Hepatocyte (in vitro differentiated cells): ENCODE data around the gene ANTXR2. TPM values are rescaled to one million over a fixed set of nuclear protein-coding genes. Genes with fewer than 3 reads are reported as not detected.

Source experiments
- DNase-seq: peaks from one replicate; pipeline ENCODE4 v3.0.0-alpha.2; 2016; ENCODE audit warnings: low spot score
- H2AFZ ChIP-seq: fragments of 200-600 bp; sonication (generic); 2 replicates; pipeline ENCODE4 v1.6.0; 2016; ENCODE audit warnings: antibody characterized with exemption, mild to moderate bottlenecking
- H3K27ac ChIP-seq: fragments of 200-600 bp; sonication (generic); 2 replicates; pipeline ENCODE4 v1.5.1; 2016; ENCODE audit warnings: mild to moderate bottlenecking
- H3K27me3 ChIP-seq: fragments of 200-600 bp; sonication (generic); 2 replicates; pipeline ENCODE4 v1.6.1; 2016
- H3K36me3 ChIP-seq: fragments of 200-600 bp; sonication (generic); replicated peaks from 2 replicates; pipeline ENCODE4 v1.5.1; 2016; ENCODE audit warnings: low read depth; ENCODE audit not compliant: insufficient read depth
- H3K4me1 ChIP-seq: fragments of 200-600 bp; sonication (generic); 2 replicates; pipeline ENCODE4 v1.5.1; 2016; ENCODE audit warnings: mild to moderate bottlenecking, moderate library complexity; ENCODE audit not compliant: insufficient read depth
- H3K4me2 ChIP-seq: fragments of 200-600 bp; sonication (generic); 2 replicates; pipeline ENCODE4 v1.6.0; 2016
- H3K4me3 ChIP-seq: fragments of 200-600 bp; sonication (generic); 2 replicates; pipeline ENCODE4 v1.5.1; 2016; ENCODE audit warnings: mild to moderate bottlenecking
- H3K79me2 ChIP-seq: fragments of 200-600 bp; sonication (generic); 2 replicates; pipeline ENCODE4 v1.6.0; 2017; ENCODE audit warnings: mild to moderate bottlenecking
- H3K9me2 ChIP-seq: fragments of 200-600 bp; sonication (generic); replicated peaks from 2 replicates; pipeline ENCODE4 v1.6.0; 2017; ENCODE audit warnings: mild to moderate bottlenecking; ENCODE audit not compliant: insufficient read depth
- H3K9me3 ChIP-seq: fragments of 200-600 bp; sonication (generic); 2 replicates; pipeline ENCODE4 v1.5.1; 2016; ENCODE audit warnings: low read depth, mild to moderate bottlenecking
- H4K20me1 ChIP-seq: fragments of 200-600 bp; sonication (generic); 2 replicates; pipeline ENCODE4 v1.6.0; 2016; ENCODE audit warnings: mild to moderate bottlenecking; ENCODE audit not compliant: insufficient read depth, poor library complexity, severe bottlenecking
- CTCF ChIP-seq: fragments of 200-600 bp; sonication (generic); IDR thresholded peaks from 2 replicates; pipeline ENCODE4 v1.5.1; 2016; ENCODE audit warnings: antibody characterized with exemption, mild to moderate bottlenecking; ENCODE audit not compliant: poor library complexity
- EZH2 ChIP-seq: fragments of 200-600 bp; sonication (generic); IDR thresholded peaks from 2 replicates; pipeline ENCODE4 v1.6.1; 2016; ENCODE audit warnings: antibody characterized with exemption, mild to moderate bottlenecking, borderline replicate concordance
- EZH2phosphoT487 ChIP-seq: fragments of 200-600 bp; sonication (generic); IDR thresholded peaks from one replicate; pipeline ENCODE4 v1.6.1; 2018; ENCODE audit warnings: antibody characterized with exemption, mild to moderate bottlenecking, low read depth, moderate library complexity; ENCODE audit not compliant: unreplicated experiment, severe bottlenecking
- WGBS: methylation state at CpG from one replicate; pipeline ENCODE4 v1.1.6; 2016; ENCODE audit warnings: low lambda C conversion rate; ENCODE audit errors: missing lambda C conversion rate; 5-methylcytosine and 5-hydroxymethylcytosine counted together
- polyA plus RNA-seq: library from polyadenylated mRNA; unstranded; fragments of >200 nt; fragmentation: Nextera tagmentation; extraction: Ambion mirVana; gene quantifications from 2 replicates; pipeline ENCODE4 v1.2.1, GENCODE V29; 2016
- total RNA-seq: library from RNA; depleted of rRNA; stranded (reverse); fragments of >200 nt; gene quantifications from 2 replicates; pipeline ENCODE4 v1.2.3, GENCODE V29; 2014

ANTXR2 gene
- total and polyA plus RNA-seq, 2 experiments from 2014 or later: 25.2 to 46.5 TPM

GRCh38 chr4:80026100-80026499 is 46.9 kb downstream of the ANTXR2 start:
- Histone ChIP-seq H2AFZ (no peak overlapping the region), H3K4me3 (no peak overlapping the region), H4K20me1 (no peaks in the 10 kb centered on the region), H3K27me3 (no peaks in the 10 kb centered on the region), H3K79me2 (no peaks in the 10 kb centered on the region), H3K27ac (no peak overlapping the region), H3K9me2 (no peaks in the 10 kb centered on the region), H3K4me2 (no peak overlapping the region), H3K4me1 (no peaks in the 10 kb centered on the region), H3K36me3 (no peaks in the 10 kb centered on the region), H3K9me3 (no peaks in the 10 kb centered on the region)
- 71% methylated on average over 4 of the region's 4 CpGs for WGBS
- TF ChIP-seq CTCF: no peak
- TF ChIP-seq EZH2phosphoT487: no peak
- no peak for TF ChIP-seq EZH2
- DNase-seq: no peak

DNA sequence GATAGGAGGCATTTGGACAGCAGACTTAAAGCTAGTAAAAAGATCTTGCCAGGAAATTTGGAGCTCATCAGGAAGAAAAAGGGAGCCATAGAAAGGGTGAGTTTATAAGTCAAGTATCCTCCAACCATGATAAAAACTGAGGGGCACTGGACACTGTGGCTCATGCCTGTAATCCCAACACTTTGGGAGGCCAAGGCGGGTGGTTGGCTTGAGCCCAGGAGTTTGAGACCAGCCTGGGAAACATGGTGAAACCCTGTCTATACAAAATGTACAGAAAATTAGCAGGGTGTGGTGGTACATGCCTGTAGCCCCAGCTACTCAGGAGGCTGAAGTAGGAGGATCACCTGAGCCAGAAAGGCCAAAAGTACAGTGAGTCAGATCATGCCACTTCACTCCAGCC is 48.7 kb downstream of the ANTXR2 start:
- Histone ChIP-seq H3K79me2 (no peaks in the 10 kb centered on the region), H4K20me1 (no peaks in the 10 kb centered on the region), H3K4me1 (no peaks in the 10 kb centered on the region), H3K9me3 (no peaks in the 10 kb centered on the region), H3K36me3 (no peaks in the 10 kb centered on the region), H3K4me2 (no peak overlapping the region), H3K27me3 (no peaks in the 10 kb centered on the region), H3K27ac (no peak overlapping the region), H3K9me2 (no peaks in the 10 kb centered on the region), H2AFZ (no peak overlapping the region), H3K4me3 (no peak overlapping the region)
- no peak for DNase-seq
- TF ChIP-seq EZH2 (no peak), EZH2phosphoT487 (no peak), CTCF (no peak)
- 100% methylated on average over 1 of the region's 1 CpG for WGBS

DNA sequence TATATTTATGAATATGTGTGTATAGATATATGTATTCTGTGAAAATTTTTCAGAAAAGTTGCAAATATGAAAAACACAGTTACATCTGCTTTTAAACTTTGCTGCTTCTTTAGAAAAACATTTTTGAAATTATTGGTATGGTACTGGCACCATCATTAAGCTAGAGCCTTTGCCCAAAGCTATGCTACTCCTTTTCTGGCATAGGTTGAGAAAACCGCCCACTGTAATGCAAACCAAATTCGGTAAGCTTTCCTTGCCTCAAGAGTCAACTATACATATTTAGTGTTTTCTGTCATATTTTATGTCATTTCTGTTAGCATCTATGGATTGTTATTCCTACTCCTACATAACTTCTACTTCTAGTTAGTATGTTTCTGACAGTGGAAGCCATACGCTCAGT is 50.7 kb downstream of the ANTXR2 start:
- 96% methylated on average over 3 of the region's 3 CpGs for WGBS
- H3K36me3 ChIP-seq: no peaks in the 10 kb centered on the region

More for the DNA sequence above, 50.7 kb downstream of the ANTXR2 start:
- Histone ChIP-seq H3K4me1 (no peaks in the 10 kb centered on the region), H3K79me2 (no peaks in the 10 kb centered on the region), H3K4me2 (no peak overlapping the region), H3K27me3 (no peaks in the 10 kb centered on the region), H3K4me3 (no peak overlapping the region), H4K20me1 (no peaks in the 10 kb centered on the region), H3K27ac (no peak overlapping the region), H2AFZ (no peak overlapping the region), H3K9me2 (no peaks in the 10 kb centered on the region), H3K9me3 (no peaks in the 10 kb centered on the region)
- DNase-seq: no peak
- no peak for TF ChIP-seq CTCF
- TF ChIP-seq EZH2phosphoT487: no peak
- TF ChIP-seq EZH2: no peak
